DND-41 (cell line): ENCODE data around the gene ACSL1.
"Not testable (repeated sequence)": the region's sequence is repeated elsewhere in the genome, so short reads cannot be mapped to it uniquely, and the experiment has no call there.

Experiments used
- ATAC-seq: fragments of 200-7000 bp; cut with Tn5 transposase; 3 replicates; pipeline ENCODE4 v1.9.1; 2021; ENCODE audit warnings: low read depth; ENCODE audit not compliant: insufficient read depth
- DNase-seq: peaks from one replicate; pipeline ENCODE4 v3.0.0-alpha.2; 2020
- H2AFZ ChIP-seq: 2 replicates; pipeline ENCODE4 v1.6.0; 2012; ENCODE audit warnings: low read depth, low read length
- H3K27ac ChIP-seq: 2 replicates; pipeline ENCODE4 v1.5.1; 2012; ENCODE audit warnings: low read length, inconsistent platforms
- H3K27me3 ChIP-seq: fragments of 200-600 bp; sonication (generic); 2 replicates; pipeline ENCODE4 v1.6.0; 2012; ENCODE audit warnings: low read length, mild to moderate bottlenecking, inconsistent platforms; ENCODE audit not compliant: insufficient read depth, poor library complexity
- H3K36me3 ChIP-seq: 2 replicates; pipeline ENCODE4 v1.5.1; 2012; ENCODE audit warnings: low read length, inconsistent platforms; ENCODE audit not compliant: insufficient read depth
- H3K4me1 ChIP-seq: 2 replicates; pipeline ENCODE4 v1.5.1; 2012; ENCODE audit warnings: mild to moderate bottlenecking, low read length; ENCODE audit not compliant: insufficient read depth
- H3K4me2 ChIP-seq: 2 replicates; pipeline ENCODE4 v1.6.0; 2012; ENCODE audit warnings: mild to moderate bottlenecking, moderate library complexity, low read length, inconsistent platforms; ENCODE audit not compliant: insufficient read depth
- H3K4me3 ChIP-seq, 2 experiments: fragments of 200-600 bp in 1 of 2; shearing (Covaris generic) in 1 of 2; 2 replicates each; pipeline ENCODE4 v1.5.1; 2012 to 2016; ENCODE audit warnings: inconsistent platforms in 2 of 2, low read length in 2 of 2, mild to moderate bottlenecking in 2 of 2, low read depth in 1 of 2, moderate library complexity in 1 of 2
- H3K79me2 ChIP-seq: 2 replicates; pipeline ENCODE4 v1.6.0; 2012; ENCODE audit warnings: low read length, inconsistent platforms; ENCODE audit not compliant: insufficient read depth
- H3K9ac ChIP-seq: 2 replicates; pipeline ENCODE4 v1.6.0; 2012; ENCODE audit warnings: low read depth, mild to moderate bottlenecking, inconsistent platforms, low read length, moderate library complexity
- H3K9me3 ChIP-seq: 2 replicates; pipeline ENCODE4 v1.5.1; 2012; ENCODE audit warnings: low read length, moderate library complexity, mild to moderate bottlenecking, inconsistent platforms; ENCODE audit not compliant: insufficient read depth, severe bottlenecking
- H4K20me1 ChIP-seq: 2 replicates; pipeline ENCODE4 v1.6.0; 2012; ENCODE audit warnings: low read length; ENCODE audit not compliant: insufficient read depth
- EZH2 ChIP-seq: IDR thresholded peaks from 3 replicates; pipeline ENCODE4 v1.6.1; 2012; ENCODE audit warnings: borderline replicate concordance, low read depth, mild to moderate bottlenecking, moderate library complexity, low read length, inconsistent platforms; ENCODE audit not compliant: severe bottlenecking
- TF ChIP-seq, protein P1 (sequence below): IDR thresholded peaks from 2 replicates; pipeline ENCODE4 v1.5.1; 2012; ENCODE audit warnings: borderline replicate concordance, low read length, moderate library complexity, mild to moderate bottlenecking; ENCODE audit not compliant: poor library complexity, severe bottlenecking; ENCODE audit errors: extremely low read depth

The ACSL1 gene

DNA sequence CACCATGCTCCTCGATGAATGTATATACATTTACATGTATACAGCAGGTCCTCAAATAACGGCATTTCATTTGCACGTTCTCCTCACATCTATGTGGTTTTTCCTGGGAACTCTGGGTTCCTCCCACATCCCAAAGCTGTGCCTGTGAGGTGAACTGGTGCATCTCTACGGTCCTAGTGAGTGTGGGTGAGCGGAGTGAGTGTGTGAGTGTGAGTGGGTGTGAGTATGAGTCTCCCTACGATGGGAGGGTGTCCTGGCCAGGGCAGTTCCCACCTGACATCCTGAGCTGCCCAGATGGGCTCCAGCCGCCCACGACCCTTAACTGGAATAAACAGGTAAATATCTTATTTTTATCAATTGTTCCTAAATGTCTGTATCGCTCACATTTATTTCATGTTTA is 40.0 kb downstream of the ACSL1 start:
- H3K4me1 ChIP-seq = peaks cover 21% of the 10 kb centered on the region

DNA sequence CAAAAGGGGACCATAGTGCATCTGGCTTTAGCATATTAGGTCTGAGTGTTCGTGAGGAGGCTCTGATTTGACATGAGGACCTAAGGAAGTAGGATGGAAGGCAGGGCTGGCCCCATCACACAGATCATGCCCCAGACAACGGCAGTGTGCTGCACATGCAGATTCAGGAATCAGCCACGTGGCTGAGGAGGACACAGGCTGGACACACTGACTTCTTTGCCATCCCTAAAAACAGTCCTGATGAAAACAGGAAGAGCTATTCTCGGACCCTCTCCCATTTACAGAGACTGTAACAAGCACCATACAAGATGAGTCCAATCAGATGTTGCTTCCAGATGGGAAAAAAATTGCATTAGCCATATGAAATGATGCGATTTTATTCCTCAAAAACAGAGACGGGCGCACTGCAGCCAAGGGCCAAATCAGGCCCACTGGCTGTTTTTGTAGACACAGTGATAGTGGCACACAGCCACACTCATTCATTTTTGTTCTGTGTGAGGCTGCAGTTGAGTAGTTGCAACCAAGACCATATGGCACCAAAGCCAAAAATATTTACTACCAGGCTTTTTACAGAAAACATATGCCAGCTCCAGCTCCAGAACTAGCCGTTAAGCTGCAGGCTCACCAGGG is 41.0 kb downstream of the ACSL1 start:
- Histone ChIP-seq H3K27me3 (no peaks in the 10 kb centered on the region), H4K20me1 (no peaks in the 10 kb centered on the region), H3K27ac (no peak overlapping the region), H3K36me3 (no peaks in the 10 kb centered on the region), H3K4me3 (no peak overlapping the region), H2AFZ (no peak overlapping the region), H3K79me2 (no peaks in the 10 kb centered on the region), H3K9ac (no peak overlapping the region), H3K4me2 (no peak overlapping the region), H3K9me3 (no peaks in the 10 kb centered on the region), H3K4me1 (peaks cover 21% of the 10 kb centered on the region)
- no peak for DNase-seq
- TF ChIP-seq EZH2 = no peak
- TF ChIP-seq, protein P1, sequence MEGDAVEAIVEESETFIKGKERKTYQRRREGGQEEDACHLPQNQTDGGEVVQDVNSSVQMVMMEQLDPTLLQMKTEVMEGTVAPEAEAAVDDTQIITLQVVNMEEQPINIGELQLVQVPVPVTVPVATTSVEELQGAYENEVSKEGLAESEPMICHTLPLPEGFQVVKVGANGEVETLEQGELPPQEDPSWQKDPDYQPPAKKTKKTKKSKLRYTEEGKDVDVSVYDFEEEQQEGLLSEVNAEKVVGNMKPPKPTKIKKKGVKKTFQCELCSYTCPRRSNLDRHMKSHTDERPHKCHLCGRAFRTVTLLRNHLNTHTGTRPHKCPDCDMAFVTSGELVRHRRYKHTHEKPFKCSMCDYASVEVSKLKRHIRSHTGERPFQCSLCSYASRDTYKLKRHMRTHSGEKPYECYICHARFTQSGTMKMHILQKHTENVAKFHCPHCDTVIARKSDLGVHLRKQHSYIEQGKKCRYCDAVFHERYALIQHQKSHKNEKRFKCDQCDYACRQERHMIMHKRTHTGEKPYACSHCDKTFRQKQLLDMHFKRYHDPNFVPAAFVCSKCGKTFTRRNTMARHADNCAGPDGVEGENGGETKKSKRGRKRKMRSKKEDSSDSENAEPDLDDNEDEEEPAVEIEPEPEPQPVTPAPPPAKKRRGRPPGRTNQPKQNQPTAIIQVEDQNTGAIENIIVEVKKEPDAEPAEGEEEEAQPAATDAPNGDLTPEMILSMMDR = no peak
- no peak for ATAC-seq

More for the DNA sequence above, 40.0 kb downstream of the ACSL1 start:
- peaks cover 2% of the 10 kb centered on the region for H3K27me3 ChIP-seq
- TF ChIP-seq, protein P1 = no peak
- TF ChIP-seq EZH2 = no peak
- no peak overlapping the region for H2AFZ ChIP-seq
- no peaks in the 10 kb centered on the region for H3K36me3 ChIP-seq
- no peaks in the 10 kb centered on the region for H3K79me2 ChIP-seq
- H3K9me3 ChIP-seq = no peaks in the 10 kb centered on the region
- DNase-seq = peak; percentile 39
- no peak overlapping the region for H3K4me3 ChIP-seq
- no peak overlapping the region for H3K9ac ChIP-seq
- peak; percentile 66 for ATAC-seq
- H3K27ac ChIP-seq = no peak overlapping the region
- H3K4me2 ChIP-seq = peak overlapping the region; percentile 37; the same call in 1 of the 2 replicates
- H4K20me1 ChIP-seq = 0 out of 2 replicates have a peak, but pooled peaks cover 1% of the 10 kb centered on the region

DNA sequence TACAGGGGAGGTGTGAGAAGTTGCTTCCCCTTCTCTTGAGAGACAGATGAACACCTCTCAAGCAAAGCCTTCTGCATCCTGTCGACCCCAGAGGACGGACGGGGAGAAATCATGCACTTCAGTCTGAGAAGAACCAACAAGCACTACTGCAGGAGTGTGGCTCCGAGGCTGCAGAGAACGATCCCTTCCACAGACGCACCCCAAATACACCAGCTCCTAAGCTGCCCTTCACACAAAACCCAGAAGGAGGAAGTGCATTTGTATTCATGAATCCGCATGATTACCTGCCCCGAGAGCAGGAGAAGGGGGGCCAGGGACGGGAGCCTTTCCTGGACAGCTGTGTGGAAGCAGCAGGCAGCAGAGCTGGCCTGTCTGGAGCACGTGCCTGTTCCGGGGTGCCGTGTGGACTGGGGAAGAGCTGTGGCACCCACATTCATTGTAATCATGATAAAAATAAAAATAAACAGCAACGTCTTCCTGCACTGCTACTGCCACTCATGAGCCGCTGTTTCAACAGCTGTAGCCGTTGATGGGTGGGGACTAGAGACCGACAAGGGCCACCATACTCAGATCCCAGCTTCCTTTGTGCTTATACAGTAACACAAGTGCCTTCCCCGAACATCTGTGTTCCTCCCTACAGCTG is 42.9 kb downstream of the ACSL1 start:
- Histone ChIP-seq H3K79me2 (no peaks in the 10 kb centered on the region), H3K4me2 (no peak overlapping the region), H3K9ac (no peak overlapping the region), H3K9me3 (no peaks in the 10 kb centered on the region), H3K27me3 (no peaks in the 10 kb centered on the region), H3K36me3 (no peaks in the 10 kb centered on the region), H3K27ac (no peak overlapping the region), H3K4me1 (peaks cover 21% of the 10 kb centered on the region), H3K4me3 (no peak overlapping the region), H4K20me1 (no peaks in the 10 kb centered on the region), H2AFZ (0 out of 2 replicates have a peak overlapping the region, but pooled peaks have one; percentile 15)
- peak; percentile 27; the same call in 1 of the 3 replicates for ATAC-seq
- no peak for DNase-seq
- TF ChIP-seq EZH2 = no peak
- TF ChIP-seq, protein P1 = no peak

DNA sequence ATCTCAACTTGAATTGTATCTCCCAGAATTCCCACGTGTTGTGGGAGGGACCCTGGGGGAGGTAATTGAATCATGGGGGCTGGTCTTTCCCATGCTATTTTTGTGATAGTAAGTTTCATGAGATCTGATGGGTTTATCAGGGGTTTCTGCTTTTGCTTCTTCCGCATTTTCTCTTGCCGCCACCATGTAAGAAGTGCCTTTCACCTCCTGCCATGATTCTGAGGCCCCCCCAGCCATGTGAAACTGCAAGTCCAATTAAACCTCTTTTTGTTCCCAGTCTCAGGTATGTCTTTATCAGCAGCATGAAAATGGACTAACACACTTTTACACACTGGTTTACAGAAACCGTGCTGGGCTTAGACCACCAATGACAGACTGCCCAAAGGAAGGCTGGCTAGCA is 46.6 kb downstream of the ACSL1 start:
- not testable (repeated sequence) for H3K27me3 ChIP-seq, H4K20me1 ChIP-seq, H3K4me2 ChIP-seq, DNase-seq, H3K36me3 ChIP-seq, H3K27ac ChIP-seq, H3K9me3 ChIP-seq, H3K9ac ChIP-seq, H3K4me1 ChIP-seq, H2AFZ ChIP-seq, ATAC-seq, H3K4me3 ChIP-seq, H3K79me2 ChIP-seq
